22Rv1 (cell line): ENCODE measurements around the gene AGRN.
"Not testable (repeated sequence)": the region's sequence is repeated elsewhere in the genome, so short reads cannot be mapped to it uniquely, and the experiment has no call there.

Source experiments
- CTCF ChIP-seq: fragments of 450-650 bp; IDR thresholded peaks from 2 replicates; pipeline ENCODE4 v1.5.1; 2017; ENCODE audit warnings: mild to moderate bottlenecking
- ZFX ChIP-seq: fragments of 450-650 bp; IDR thresholded peaks from 2 replicates; pipeline ENCODE4 v1.6.1; 2017; ENCODE audit warnings: antibody characterized with exemption, borderline replicate concordance

- not testable (repeated sequence) for TF ChIP-seq CTCF, ZFX
Observed at GRCh38 chr1:1030867-1031658, 11.1 kb downstream of the AGRN start.
